Neural cell (in vitro differentiated cells): ENCODE results near the gene DLG2. TPM values are rescaled to one million over a fixed set of nuclear protein-coding genes. Genes with fewer than 3 reads are reported as not detected.

ENCODE experiments used
- H2AFZ ChIP-seq: fragments of 200-600, 300-800 bp; sonication (generic), shearing (Covaris generic); 2 replicates; pipeline ENCODE4 v1.6.0; 2014; ENCODE audit warnings: low read depth, mild to moderate bottlenecking, antibody characterized with exemption, low read length, moderate library complexity
- H3F3A ChIP-seq: fragments of 200-600 bp; shearing (Covaris generic); 2 replicates; pipeline ENCODE4 v1.6.1; 2016; ENCODE audit warnings: mild to moderate bottlenecking, moderate library complexity, mixed read lengths, antibody characterized with exemption, low read length; ENCODE audit not compliant: insufficient read depth, poor library complexity, severe bottlenecking
- H3K27ac ChIP-seq: fragments of 200-600, 300-800 bp; sonication (generic), shearing (Covaris generic); 2 replicates; pipeline ENCODE4 v1.5.1; 2014; ENCODE audit warnings: mild to moderate bottlenecking, low read length, moderate library complexity
- H3K27me3 ChIP-seq: fragments of 300-800, 200-600 bp; sonication (generic), shearing (Covaris generic); 2 replicates; pipeline ENCODE4 v1.6.0; 2014; ENCODE audit warnings: mild to moderate bottlenecking, low read depth, low read length, moderate library complexity; ENCODE audit not compliant: insufficient read depth
- H3K36me3 ChIP-seq: fragments of 300-800, 200-600 bp; sonication (generic), shearing (Covaris generic); 2 replicates; pipeline ENCODE4 v1.5.1; 2014; ENCODE audit warnings: mild to moderate bottlenecking, antibody characterized with exemption, low read length, moderate library complexity; ENCODE audit not compliant: insufficient read depth
- H3K4me2 ChIP-seq: fragments of 300-800, 200-600 bp; sonication (generic), shearing (Covaris generic); 2 replicates; pipeline ENCODE4 v1.6.0; 2014; ENCODE audit warnings: mild to moderate bottlenecking, low read length
- H3K4me3 ChIP-seq: fragments of 300-800, 200-600 bp; sonication (generic), shearing (Covaris generic); 2 replicates; pipeline ENCODE4 v1.5.1; 2014; ENCODE audit warnings: mild to moderate bottlenecking, low read length, moderate library complexity
- H3K79me2 ChIP-seq: fragments of 200-600 bp; shearing (Covaris generic); replicated peaks from 2 replicates; pipeline ENCODE4 v1.6.0; 2014; ENCODE audit warnings: mild to moderate bottlenecking, low read length, moderate library complexity; ENCODE audit not compliant: insufficient read depth
- H3K9ac ChIP-seq: fragments of 300-800, 200-600 bp; sonication (generic), shearing (Covaris generic); 2 replicates; pipeline ENCODE4 v1.6.1; 2016; ENCODE audit warnings: mild to moderate bottlenecking, low read length, mixed read lengths
- H3K9me2 ChIP-seq: fragments of 200-600 bp; shearing (Covaris generic); 2 replicates; pipeline ENCODE4 v1.6.1; 2016; ENCODE audit warnings: mild to moderate bottlenecking, low read length, mixed read lengths; ENCODE audit not compliant: insufficient read depth
- H3K9me3 ChIP-seq: fragments of 200-600, 300-800 bp; sonication (generic), shearing (Covaris generic); 2 replicates; pipeline ENCODE4 v1.6.1; 2016; ENCODE audit warnings: mild to moderate bottlenecking, mixed run types, low read length, moderate library complexity, mixed read lengths
- H4K20me1 ChIP-seq: fragments of 200-600 bp; shearing (Covaris generic); 2 replicates; pipeline ENCODE4 v1.6.1; 2016; ENCODE audit warnings: mild to moderate bottlenecking, mixed run types; ENCODE audit not compliant: insufficient read depth
- EP300 ChIP-seq: fragments of 450-650 bp; conservative IDR thresholded peaks from 2 replicates; pipeline ENCODE4 v1.6.1; 2014; ENCODE audit warnings: antibody characterized with exemption, mild to moderate bottlenecking, moderate library complexity; ENCODE audit not compliant: poor library complexity, severe bottlenecking
- EZH2 ChIP-seq: fragments of 200-600, 300-800 bp; shearing (Covaris generic), sonication (generic); IDR thresholded peaks from 2 replicates; pipeline ENCODE4 v1.6.1; 2014; ENCODE audit warnings: antibody characterized with exemption, low read length, borderline replicate concordance, mild to moderate bottlenecking; ENCODE audit not compliant: insufficient read depth, poor library complexity, severe bottlenecking
- MXI1 ChIP-seq: fragments of 450-650 bp; conservative IDR thresholded peaks from 2 replicates; pipeline ENCODE4 v1.6.1; 2014; ENCODE audit warnings: antibody characterized with exemption, mild to moderate bottlenecking; ENCODE audit not compliant: poor library complexity, severe bottlenecking
- POLR2AphosphoS5 ChIP-seq: IDR thresholded peaks from 2 replicates; pipeline ENCODE4 v1.6.1; 2012
- RAD21 ChIP-seq: fragments of 450-650 bp; conservative IDR thresholded peaks from 2 replicates; pipeline ENCODE4 v1.6.1; 2014; ENCODE audit warnings: antibody characterized with exemption, mild to moderate bottlenecking, moderate library complexity
- SMC3 ChIP-seq: fragments of 450-650 bp; conservative IDR thresholded peaks from 2 replicates; pipeline ENCODE4 v1.6.1; 2014; ENCODE audit warnings: antibody characterized with exemption, mild to moderate bottlenecking, moderate library complexity; ENCODE audit not compliant: poor library complexity
- TAF1 ChIP-seq: IDR thresholded peaks from 2 replicates; pipeline ENCODE4 v1.6.1; 2012; ENCODE audit warnings: low read depth
- polyA plus RNA-seq: library from polyadenylated mRNA; depleted of rRNA; stranded (reverse); fragments of >200 nt; gene quantifications from 2 replicates; pipeline ENCODE4 v1.2.3, GENCODE V29; 2014
- TF ChIP-seq, protein P1 (sequence below): fragments of 450-650 bp; IDR thresholded peaks from 2 replicates; pipeline ENCODE4 v1.5.1; 2014; ENCODE audit warnings: antibody characterized with exemption, mild to moderate bottlenecking, moderate library complexity; ENCODE audit not compliant: poor library complexity, severe bottlenecking
- TF ChIP-seq, protein P2 (sequence below): IDR thresholded peaks from 2 replicates; pipeline ENCODE4 v1.6.1; 2012; ENCODE audit warnings: borderline replicate concordance

The DLG2 gene
- polyA plus RNA-seq, 1 donor from 2014 or later: 179 TPM

DNA sequence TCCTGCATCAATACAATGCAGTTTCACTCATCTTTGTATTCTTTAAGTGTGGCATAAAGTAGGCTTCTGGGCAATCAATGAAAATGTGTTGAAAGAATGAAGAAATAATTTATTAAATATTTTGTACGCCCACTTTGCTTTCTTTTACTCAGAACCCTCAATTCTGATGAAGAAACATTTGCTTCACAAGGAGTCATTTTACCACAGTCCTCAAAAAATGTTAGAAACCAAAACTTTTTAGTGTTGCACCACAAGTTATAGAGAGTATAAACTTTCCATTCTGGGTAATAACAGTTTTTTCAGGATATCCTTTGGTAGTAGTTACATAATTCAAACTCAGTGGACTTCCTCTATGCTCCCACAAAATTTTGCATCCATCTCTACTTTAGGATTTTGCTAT is 360.5 kb downstream of the DLG2 start:
- Histone ChIP-seq H3K79me2 (no peaks in the 10 kb centered on the region), H3K36me3 (no peaks in the 10 kb centered on the region), H3K9ac (no peak overlapping the region), H3K27me3 (no peaks in the 10 kb centered on the region), H3K27ac (no peak overlapping the region), H3K4me2 (no peak overlapping the region), H2AFZ (no peak overlapping the region), H3K9me2 (no peaks in the 10 kb centered on the region), H4K20me1 (no peaks in the 10 kb centered on the region), H3K4me3 (no peak overlapping the region), H3K9me3 (no peaks in the 10 kb centered on the region), H3F3A (no peaks in the 10 kb centered on the region)
- no peak for TF ChIP-seq EZH2

DNA sequence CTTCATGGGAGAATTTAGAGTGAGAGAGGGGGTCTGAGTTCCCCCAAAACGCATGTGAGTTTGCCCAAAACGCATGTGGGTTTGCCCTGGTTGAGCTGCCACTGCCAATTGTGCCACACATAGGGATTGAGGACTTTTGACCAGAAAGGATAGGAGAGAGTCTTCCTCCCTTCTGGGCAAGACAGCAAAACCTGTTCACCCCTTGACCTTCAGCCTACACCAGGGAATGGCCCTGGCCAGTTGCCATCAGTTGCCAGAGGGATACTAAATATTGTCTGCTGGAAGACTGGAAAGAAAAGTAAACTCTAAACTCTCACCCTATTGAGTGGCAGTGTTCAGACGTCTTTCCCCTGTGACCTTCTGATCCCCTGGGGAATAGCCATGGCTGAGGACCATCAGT is 363.8 kb downstream of the DLG2 start:
- H3K27ac ChIP-seq: no peak overlapping the region
- no peaks in the 10 kb centered on the region for H3K9me2 ChIP-seq
- no peaks in the 10 kb centered on the region for H3K79me2 ChIP-seq
- no peaks in the 10 kb centered on the region for H3F3A ChIP-seq
- no peaks in the 10 kb centered on the region for H4K20me1 ChIP-seq
- H2AFZ ChIP-seq: no peak overlapping the region
- no peak overlapping the region for H3K4me2 ChIP-seq
- H3K9ac ChIP-seq: no peak overlapping the region
- no peak overlapping the region for H3K4me3 ChIP-seq
- H3K36me3 ChIP-seq: no peaks in the 10 kb centered on the region
- no peaks in the 10 kb centered on the region for H3K27me3 ChIP-seq
- TF ChIP-seq TAF1 (no peak), EP300 (no peak)
- TF ChIP-seq, protein P1, sequence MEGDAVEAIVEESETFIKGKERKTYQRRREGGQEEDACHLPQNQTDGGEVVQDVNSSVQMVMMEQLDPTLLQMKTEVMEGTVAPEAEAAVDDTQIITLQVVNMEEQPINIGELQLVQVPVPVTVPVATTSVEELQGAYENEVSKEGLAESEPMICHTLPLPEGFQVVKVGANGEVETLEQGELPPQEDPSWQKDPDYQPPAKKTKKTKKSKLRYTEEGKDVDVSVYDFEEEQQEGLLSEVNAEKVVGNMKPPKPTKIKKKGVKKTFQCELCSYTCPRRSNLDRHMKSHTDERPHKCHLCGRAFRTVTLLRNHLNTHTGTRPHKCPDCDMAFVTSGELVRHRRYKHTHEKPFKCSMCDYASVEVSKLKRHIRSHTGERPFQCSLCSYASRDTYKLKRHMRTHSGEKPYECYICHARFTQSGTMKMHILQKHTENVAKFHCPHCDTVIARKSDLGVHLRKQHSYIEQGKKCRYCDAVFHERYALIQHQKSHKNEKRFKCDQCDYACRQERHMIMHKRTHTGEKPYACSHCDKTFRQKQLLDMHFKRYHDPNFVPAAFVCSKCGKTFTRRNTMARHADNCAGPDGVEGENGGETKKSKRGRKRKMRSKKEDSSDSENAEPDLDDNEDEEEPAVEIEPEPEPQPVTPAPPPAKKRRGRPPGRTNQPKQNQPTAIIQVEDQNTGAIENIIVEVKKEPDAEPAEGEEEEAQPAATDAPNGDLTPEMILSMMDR: no peak
- H3K9me3 ChIP-seq: no peaks in the 10 kb centered on the region

DNA sequence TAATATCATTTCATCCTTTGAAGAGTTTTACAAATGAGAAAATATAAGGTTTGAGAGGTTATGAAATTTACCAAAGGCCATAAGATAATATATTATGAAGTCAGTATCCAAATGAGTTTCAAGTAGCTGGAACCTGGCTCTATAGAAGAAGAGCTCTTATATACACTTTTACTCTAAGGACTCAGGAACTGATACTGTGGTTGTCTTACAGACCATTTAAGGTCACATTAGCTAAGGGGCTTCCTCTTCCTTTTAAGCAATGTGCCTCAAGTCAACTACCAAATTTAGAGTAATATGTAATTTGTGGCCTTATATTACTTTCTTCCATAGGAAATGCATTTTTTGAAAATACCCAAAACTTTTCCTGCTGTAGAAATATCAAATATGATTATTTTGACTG is 369.3 kb downstream of the DLG2 start:
- no peak overlapping the region for H3K4me3 ChIP-seq
- no peaks in the 10 kb centered on the region for H3K36me3 ChIP-seq
- no peaks in the 10 kb centered on the region for H3K79me2 ChIP-seq
- no peak overlapping the region for H3K27ac ChIP-seq
- no peak overlapping the region for H3K9ac ChIP-seq
- no peak overlapping the region for H2AFZ ChIP-seq
- no peaks in the 10 kb centered on the region for H3F3A ChIP-seq
- no peak overlapping the region for H3K4me2 ChIP-seq
- no peaks in the 10 kb centered on the region for H3K9me3 ChIP-seq
- no peak for TF ChIP-seq TAF1
- TF ChIP-seq SMC3: no peak
- no peak for TF ChIP-seq RAD21
- TF ChIP-seq, protein P2, sequence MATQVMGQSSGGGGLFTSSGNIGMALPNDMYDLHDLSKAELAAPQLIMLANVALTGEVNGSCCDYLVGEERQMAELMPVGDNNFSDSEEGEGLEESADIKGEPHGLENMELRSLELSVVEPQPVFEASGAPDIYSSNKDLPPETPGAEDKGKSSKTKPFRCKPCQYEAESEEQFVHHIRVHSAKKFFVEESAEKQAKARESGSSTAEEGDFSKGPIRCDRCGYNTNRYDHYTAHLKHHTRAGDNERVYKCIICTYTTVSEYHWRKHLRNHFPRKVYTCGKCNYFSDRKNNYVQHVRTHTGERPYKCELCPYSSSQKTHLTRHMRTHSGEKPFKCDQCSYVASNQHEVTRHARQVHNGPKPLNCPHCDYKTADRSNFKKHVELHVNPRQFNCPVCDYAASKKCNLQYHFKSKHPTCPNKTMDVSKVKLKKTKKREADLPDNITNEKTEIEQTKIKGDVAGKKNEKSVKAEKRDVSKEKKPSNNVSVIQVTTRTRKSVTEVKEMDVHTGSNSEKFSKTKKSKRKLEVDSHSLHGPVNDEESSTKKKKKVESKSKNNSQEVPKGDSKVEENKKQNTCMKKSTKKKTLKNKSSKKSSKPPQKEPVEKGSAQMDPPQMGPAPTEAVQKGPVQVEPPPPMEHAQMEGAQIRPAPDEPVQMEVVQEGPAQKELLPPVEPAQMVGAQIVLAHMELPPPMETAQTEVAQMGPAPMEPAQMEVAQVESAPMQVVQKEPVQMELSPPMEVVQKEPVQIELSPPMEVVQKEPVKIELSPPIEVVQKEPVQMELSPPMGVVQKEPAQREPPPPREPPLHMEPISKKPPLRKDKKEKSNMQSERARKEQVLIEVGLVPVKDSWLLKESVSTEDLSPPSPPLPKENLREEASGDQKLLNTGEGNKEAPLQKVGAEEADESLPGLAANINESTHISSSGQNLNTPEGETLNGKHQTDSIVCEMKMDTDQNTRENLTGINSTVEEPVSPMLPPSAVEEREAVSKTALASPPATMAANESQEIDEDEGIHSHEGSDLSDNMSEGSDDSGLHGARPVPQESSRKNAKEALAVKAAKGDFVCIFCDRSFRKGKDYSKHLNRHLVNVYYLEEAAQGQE: no peak
- TF ChIP-seq, protein P1: no peak
- no peak for TF ChIP-seq EP300
- TF ChIP-seq MXI1: no peak
- no peak for TF ChIP-seq EZH2
- no peak for TF ChIP-seq POLR2AphosphoS5
- no peaks in the 10 kb centered on the region for H3K27me3 ChIP-seq
- H3K9me2 ChIP-seq: no peaks in the 10 kb centered on the region
- H4K20me1 ChIP-seq: no peaks in the 10 kb centered on the region
